HCT116 (cell line): ENCODE results near the gene RAMP3. TPM values are rescaled to one million over a fixed set of nuclear protein-coding genes. Genes with fewer than 3 reads are reported as not detected.
A peak's percentile ranks its signal among the peaks of the same experiment; 100 is the strongest.

Experiments
- ATAC-seq: fragments of 200-7000 bp; cut with Tn5 transposase; 2 replicates; pipeline ENCODE4 v1.9.1; 2020; ENCODE audit warnings: mild to moderate bottlenecking, moderate library complexity
- BruUV-seq: library from RNA; stranded (reverse); fragments of 400-500 nt; replicated peaks from 2 replicates; lab custom pipeline; 2021; lab: Mats Ljungman, UMichigan
- CTCF ChIA-PET: fragments of 300-600 bp; sonication (Branson Sonifier 250); formaldehyde crosslinking; loops from one replicate; lab custom pipeline; 2021; ENCODE audit warnings: antibody characterized with exemption; lab: Charles Lee
- POLR2A ChIA-PET: fragments of 300-600, 350-600 bp; sonication (Branson Sonifier 250); formaldehyde crosslinking; loops from one replicate; lab custom pipeline; 2021; ENCODE audit warnings: antibody characterized with exemption; lab: Charles Lee
- RAD21 ChIA-PET, 2 experiments: fragments of 300-600 bp; sonication (Branson Sonifier 250); formaldehyde crosslinking; loops; one replicate each; lab custom pipeline; 2023; ENCODE audit warnings: low total read pairs in 2 of 2; ENCODE audit not compliant: uncharacterized antibody in 2 of 2, unreplicated experiment in 2 of 2, low non-redundant PET in 1 of 2; lab: Charles Lee
- DNase-seq: peaks from one replicate; pipeline ENCODE4 v3.0.0-alpha.2; 2010; ENCODE audit warnings: low read depth, low spot score
- H2AFZ ChIP-seq: fragments of 200-600 bp; shearing (Covaris generic), sonication (generic); 2 replicates; pipeline ENCODE4 v1.6.1; 2017; ENCODE audit warnings: low read depth, mixed run types, mixed read lengths, antibody characterized with exemption, low read length; ENCODE audit not compliant: poor library complexity, severe bottlenecking
- H3K27ac ChIP-seq: 2 replicates; pipeline ENCODE4 v1.5.1; 2012; ENCODE audit warnings: low read depth, low read length
- H3K27me3 ChIP-seq: fragments of 200-600 bp; sonication (generic); 2 replicates; pipeline ENCODE4 v1.6.1; 2016; ENCODE audit warnings: mixed run types, low read length, mixed read lengths; ENCODE audit not compliant: insufficient read depth
- H3K36me3 ChIP-seq, 2 experiments: fragments of 200-500 bp in 1 of 2; fragments of 200-600 bp in 1 of 2; sonication (Bioruptor generic) in 1 of 2; sonication (generic) in 1 of 2; 2 replicates each; pipeline versions ENCODE4 v1.5.1 to v1.6.1; 2014 to 2016; ENCODE audit warnings: low read length in 2 of 2, inconsistent platforms in 1 of 2, mixed read lengths in 1 of 2, mixed run types in 1 of 2; ENCODE audit not compliant: insufficient read depth in 2 of 2, control insufficient read depth in 1 of 2
- H3K4me1 ChIP-seq, 2 experiments: fragments of 200-600 bp in 1 of 2; sonication (generic) in 1 of 2; 2 replicates each; pipeline versions ENCODE4 v1.5.1 to v1.6.1; 2012 to 2017; ENCODE audit warnings: low read length in 2 of 2, inconsistent platforms in 1 of 2, mild to moderate bottlenecking in 1 of 2, mixed read lengths in 1 of 2, mixed run types in 1 of 2, moderate library complexity in 1 of 2; ENCODE audit not compliant: insufficient read depth in 2 of 2, control insufficient read depth in 1 of 2
- H3K4me2 ChIP-seq: fragments of 200-600 bp; sonication (generic); 2 replicates; pipeline ENCODE4 v1.6.1; 2017; ENCODE audit warnings: mixed run types, low read length, mixed read lengths
- H3K4me3 ChIP-seq, 2 experiments: fragments of 200-600 bp in 1 of 2; sonication (generic) in 1 of 2; replicated peaks in 1 of 2; 2 replicates each; pipeline ENCODE4 v1.5.1; 2011 to 2016; ENCODE audit warnings: low read length in 2 of 2, control low read depth in 1 of 2, low read depth in 1 of 2, mild to moderate bottlenecking in 1 of 2, mixed read lengths in 1 of 2, mixed run types in 1 of 2
- H3K79me2 ChIP-seq: fragments of 200-600 bp; sonication (generic); 2 replicates; pipeline ENCODE4 v1.6.1; 2017; ENCODE audit warnings: mild to moderate bottlenecking, mixed run types, low read length, moderate library complexity, mixed read lengths; ENCODE audit not compliant: insufficient read depth
- H3K9ac ChIP-seq: fragments of 200-600 bp; sonication (generic); 2 replicates; pipeline ENCODE4 v1.6.1; 2016; ENCODE audit warnings: low read length, mixed read lengths
- H3K9me2 ChIP-seq: fragments of 200-600 bp; sonication (generic), shearing (Covaris generic); 2 replicates; pipeline ENCODE4 v1.6.1; 2017; ENCODE audit warnings: mixed run types, mild to moderate bottlenecking, moderate library complexity; ENCODE audit not compliant: insufficient read depth
- H3K9me3 ChIP-seq, 2 experiments: fragments of 200-500 bp in 1 of 2; fragments of 200-600 bp in 1 of 2; sonication (Bioruptor generic) in 1 of 2; sonication (generic) in 1 of 2; 2 replicates each; pipeline ENCODE4 v1.6.1; 2014 to 2017; ENCODE audit warnings: low read length in 2 of 2, mixed read lengths in 2 of 2, inconsistent platforms in 1 of 2, low read depth in 1 of 2, mild to moderate bottlenecking in 1 of 2, mixed run types in 1 of 2, moderate library complexity in 1 of 2; ENCODE audit not compliant: control insufficient read depth in 1 of 2, insufficient read depth in 1 of 2
- H4K20me1 ChIP-seq: fragments of 200-600 bp; sonication (generic), shearing (Covaris generic); 2 replicates; pipeline ENCODE4 v1.6.1; 2017; ENCODE audit warnings: mixed run types, mild to moderate bottlenecking, moderate library complexity; ENCODE audit not compliant: insufficient read depth
- ATF3 ChIP-seq: IDR thresholded peaks from 2 replicates; pipeline ENCODE4 v1.6.1; 2012
- CBX3 ChIP-seq: IDR thresholded peaks from 2 replicates; pipeline ENCODE4 v1.6.1; 2012; ENCODE audit warnings: low read depth
- CTCF ChIP-seq, 3 experiments: fragments of 200-600 bp in 1 of 3; sonication (generic) in 1 of 3; IDR thresholded peaks in 2 of 3; conservative IDR thresholded peaks in 1 of 3; 2 replicates each; pipeline ENCODE4 v1.5.1; 2012 to 2017; ENCODE audit warnings: low read depth in 2 of 3, low read length in 2 of 3, antibody characterized with exemption in 1 of 3, borderline replicate concordance in 1 of 3, control low read depth in 1 of 3, mild to moderate bottlenecking in 1 of 3, mixed read lengths in 1 of 3, mixed run types in 1 of 3, moderate library complexity in 1 of 3; ENCODE audit not compliant: insufficient read depth in 1 of 3
- EZH2 ChIP-seq: fragments of 200-600 bp; sonication (generic); IDR thresholded peaks from 2 replicates; pipeline ENCODE4 v1.6.1; 2017; ENCODE audit warnings: antibody characterized with exemption, mixed run types
- JUND ChIP-seq: IDR thresholded peaks from 2 replicates; pipeline ENCODE4 v1.6.1; 2012
- RAD21 ChIP-seq: IDR thresholded peaks from 2 replicates; pipeline ENCODE4 v1.6.1; 2012; ENCODE audit warnings: low read depth, mild to moderate bottlenecking
- REST ChIP-seq: IDR thresholded peaks from 2 replicates; pipeline ENCODE4 v1.6.1; 2012; ENCODE audit warnings: low read depth
- SP1 ChIP-seq: IDR thresholded peaks from 2 replicates; pipeline ENCODE4 v1.6.1; 2012; ENCODE audit warnings: low read depth
- SRF ChIP-seq: IDR thresholded peaks from 2 replicates; pipeline ENCODE4 v1.6.1; 2012; ENCODE audit warnings: low read depth
- YY1 ChIP-seq: IDR thresholded peaks from 2 replicates; pipeline ENCODE4 v1.6.1; 2011; ENCODE audit warnings: low read length, low read depth, moderate library complexity, mild to moderate bottlenecking; ENCODE audit not compliant: insufficient replicate concordance; ENCODE audit errors: extremely low read depth
- ZBTB33 ChIP-seq: IDR thresholded peaks from 2 replicates; pipeline ENCODE4 v1.6.1; 2011; ENCODE audit warnings: mild to moderate bottlenecking, low read length, moderate library complexity; ENCODE audit not compliant: insufficient replicate concordance; ENCODE audit errors: extremely low read depth
- intact Hi-C: fragments of 100-400 bp; cut with micrococcal nuclease; formaldehyde crosslinking; loops from 2 replicates; pipeline ENCODE4 v1.10.0; 2022
- total RNA-seq: library from RNA; stranded (reverse); gene quantifications from one replicate; pipeline ENCODE4 v1.2.1, GENCODE V29; 2021; ENCODE audit not compliant: unreplicated experiment

The RAMP3 gene
- total RNA-seq, 1 experiment from 2014 or later: not detected

GRCh38 chr7:45111298-45112223 lies 46.0 kb upstream of the RAMP3 start, which contains the start of gene TBRG4 (continued):
- TF ChIP-seq ZBTB33 (no peak), RAD21 (peak; percentile 53)

GRCh38 chr7:45112648-45113047 lies 44.9 kb upstream of the RAMP3 start:
- Histone ChIP-seq H3K9ac (peak overlapping the region; percentile 98), H4K20me1 (peaks cover 8% of the 10 kb centered on the region), H3K27me3 (no peaks in the 10 kb centered on the region), H2AFZ (no peak overlapping the region), H3K27ac (peak overlapping the region; percentile 87; the same call in 1 of the 2 replicates), H3K4me1 (peaks cover 11 to 13% of the 10 kb centered on the region in 2 experiments), H3K9me2 (no peaks in the 10 kb centered on the region), H3K9me3 (no peaks in the 10 kb centered on the region), H3K4me3 (peak overlapping the region; percentile 89 to 100), H3K36me3 (peaks cover 17 to 18% of the 10 kb centered on the region in 2 experiments), H3K79me2 (peaks cover 39% of the 10 kb centered on the region), H3K4me2 (peak overlapping the region; percentile 73)
- RAD21 ChIA-PET: no interaction called here
- ATAC-seq (no peak), DNase-seq (no peak)
- POLR2A ChIA-PET: interaction anchor here (1.5 to 1.6 kb wide), 2 partner anchors 10 to 126 kb away, joined by 5 to 7 read pairs; no protein-coding TSS in a partner anchor
- intact Hi-C loops: loop anchor here (5.0 kb wide), 1 partner anchor 125 kb away; no protein-coding TSS in a partner anchor
- no peak for TF ChIP-seq CTCF (IDR thresholded peaks at IDR 0.05 in 2 of 3, conservative IDR thresholded peaks at IDR 0.05 in 1 of 3; ENCODE audit: borderline replicate concordance in 1 of 3, insufficient read depth in 1 of 3, low read depth in 2 of 3, low read length in 2 of 3)
- no peak for TF ChIP-seq JUND
- no peak for TF ChIP-seq ZBTB33
- TF ChIP-seq REST: no peak
- TF ChIP-seq SP1: no peak
- no peak for TF ChIP-seq EZH2
- no peak for TF ChIP-seq YY1
- TF ChIP-seq RAD21: no peak
- TF ChIP-seq ATF3: no peak
- TF ChIP-seq SRF: no peak
- no peak for TF ChIP-seq CBX3
- no TSS peak for BruUV-seq
- CTCF ChIA-PET: interaction anchor here (1.9 kb wide), 1 partner anchor 24 kb away, joined by 12 read pairs; no protein-coding TSS in a partner anchor
